ENCODE results near the gene PLCE1. TPM values are rescaled to one million over a fixed set of nuclear protein-coding genes. Genes with fewer than 3 reads are reported as not detected.

Gene PLCE1
- total and polyA plus RNA-seq, 2 donors from 2014 or later: 5.9 to 8.7 TPM

DNA sequence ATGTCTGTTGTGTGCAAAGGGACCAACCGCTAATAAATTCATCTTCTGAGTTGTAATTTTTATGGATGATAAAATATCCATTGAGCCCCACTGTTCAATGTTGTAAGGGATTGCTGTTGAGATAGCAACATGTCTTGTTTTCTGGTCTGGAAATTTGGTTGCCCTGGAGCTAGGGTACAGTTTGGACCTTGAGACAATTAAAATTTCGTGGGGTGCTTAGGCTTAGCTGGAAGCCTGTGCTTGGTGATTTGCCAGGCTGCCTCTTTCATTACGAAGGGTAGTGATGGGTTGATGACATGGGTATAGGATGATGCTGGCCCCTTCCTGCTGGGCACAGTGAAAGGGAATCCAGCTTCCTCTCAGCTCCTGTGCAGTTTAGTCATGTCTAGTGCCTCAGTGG lies 43.6 kb downstream of the PLCE1 start:
- no peak overlapping the region for H3K4me3 ChIP-seq (ENCODE audit: low read length in 3 of 3)
- H3K9ac ChIP-seq (ENCODE audit: low read length in 3 of 3): no peak overlapping the region
- FAIRE-seq (no peak), DNase-seq (peak in 1 of 5 donors; percentile 9)
- TF ChIP-seq, protein P1, sequence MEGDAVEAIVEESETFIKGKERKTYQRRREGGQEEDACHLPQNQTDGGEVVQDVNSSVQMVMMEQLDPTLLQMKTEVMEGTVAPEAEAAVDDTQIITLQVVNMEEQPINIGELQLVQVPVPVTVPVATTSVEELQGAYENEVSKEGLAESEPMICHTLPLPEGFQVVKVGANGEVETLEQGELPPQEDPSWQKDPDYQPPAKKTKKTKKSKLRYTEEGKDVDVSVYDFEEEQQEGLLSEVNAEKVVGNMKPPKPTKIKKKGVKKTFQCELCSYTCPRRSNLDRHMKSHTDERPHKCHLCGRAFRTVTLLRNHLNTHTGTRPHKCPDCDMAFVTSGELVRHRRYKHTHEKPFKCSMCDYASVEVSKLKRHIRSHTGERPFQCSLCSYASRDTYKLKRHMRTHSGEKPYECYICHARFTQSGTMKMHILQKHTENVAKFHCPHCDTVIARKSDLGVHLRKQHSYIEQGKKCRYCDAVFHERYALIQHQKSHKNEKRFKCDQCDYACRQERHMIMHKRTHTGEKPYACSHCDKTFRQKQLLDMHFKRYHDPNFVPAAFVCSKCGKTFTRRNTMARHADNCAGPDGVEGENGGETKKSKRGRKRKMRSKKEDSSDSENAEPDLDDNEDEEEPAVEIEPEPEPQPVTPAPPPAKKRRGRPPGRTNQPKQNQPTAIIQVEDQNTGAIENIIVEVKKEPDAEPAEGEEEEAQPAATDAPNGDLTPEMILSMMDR (IDR thresholded peaks at IDR 0.05; ENCODE audit: borderline replicate concordance, extremely low read depth, insufficient read depth): no peak
- H3K9me3 ChIP-seq (ENCODE audit: control insufficient read depth in 2 of 3, insufficient read depth in 1 of 3, low read length in 3 of 3): no peaks in the 10 kb centered on the region
- H3K36me3 ChIP-seq (ENCODE audit: control insufficient read depth in 2 of 3, insufficient read depth in 3 of 3, low read length in 3 of 3): no peaks in the 10 kb centered on the region
- no peaks in the 10 kb centered on the region for H3K4me1 ChIP-seq (ENCODE audit: control insufficient read depth in 2 of 3, insufficient read depth in 2 of 3, low read depth in 1 of 3, low read length in 3 of 3)
- no peaks in the 10 kb centered on the region for H3K27me3 ChIP-seq (ENCODE audit: control insufficient read depth, insufficient read depth, low read length)
- intact Hi-C loops (cut with DNase I): no loop called here
- H3K27ac ChIP-seq (ENCODE audit: low read depth in 2 of 2, low read length in 2 of 2): no peak overlapping the region

DNA sequence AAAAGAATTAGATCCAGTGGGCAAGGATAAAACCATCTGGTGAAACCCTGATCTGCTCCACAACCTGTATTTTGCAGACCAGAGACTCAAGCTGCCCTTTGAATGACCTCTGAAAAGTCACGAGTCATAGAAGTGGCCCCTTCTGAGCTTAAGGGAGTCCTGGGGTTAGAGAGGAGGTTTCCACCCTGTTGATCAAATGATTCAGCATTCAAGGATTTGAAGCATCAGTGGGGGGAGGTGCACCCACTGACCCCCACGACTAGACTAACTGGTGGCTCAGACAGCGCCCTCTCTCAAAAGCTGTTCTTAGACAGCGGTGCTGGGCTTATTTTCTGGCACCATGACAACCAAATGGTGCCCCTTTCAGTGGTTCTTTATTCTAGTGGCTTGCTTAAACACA lies 44.3 kb downstream of the PLCE1 start:
- TF ChIP-seq, protein P1 (IDR thresholded peaks at IDR 0.05; ENCODE audit: borderline replicate concordance, extremely low read depth, insufficient read depth): no peak
- H3K27ac ChIP-seq (ENCODE audit: low read depth in 2 of 2, low read length in 2 of 2): no peak overlapping the region
- no peaks in the 10 kb centered on the region for H3K9me3 ChIP-seq (ENCODE audit: control insufficient read depth in 2 of 3, insufficient read depth in 1 of 3, low read length in 3 of 3)
- intact Hi-C loops (cut with DNase I): no loop called here
- no peaks in the 10 kb centered on the region for H3K27me3 ChIP-seq (ENCODE audit: control insufficient read depth, insufficient read depth, low read length)
- no peaks in the 10 kb centered on the region for H3K36me3 ChIP-seq (ENCODE audit: control insufficient read depth in 2 of 3, insufficient read depth in 3 of 3, low read length in 3 of 3)
- FAIRE-seq (no peak), DNase-seq (peak in 1 of 5 donors; percentile 16)
- no peak overlapping the region for H3K9ac ChIP-seq (ENCODE audit: low read length in 3 of 3)
- no peaks in the 10 kb centered on the region for H3K4me1 ChIP-seq (ENCODE audit: control insufficient read depth in 2 of 3, insufficient read depth in 2 of 3, low read depth in 1 of 3, low read length in 3 of 3)
- no peak overlapping the region for H3K4me3 ChIP-seq (ENCODE audit: low read length in 3 of 3)

DNA sequence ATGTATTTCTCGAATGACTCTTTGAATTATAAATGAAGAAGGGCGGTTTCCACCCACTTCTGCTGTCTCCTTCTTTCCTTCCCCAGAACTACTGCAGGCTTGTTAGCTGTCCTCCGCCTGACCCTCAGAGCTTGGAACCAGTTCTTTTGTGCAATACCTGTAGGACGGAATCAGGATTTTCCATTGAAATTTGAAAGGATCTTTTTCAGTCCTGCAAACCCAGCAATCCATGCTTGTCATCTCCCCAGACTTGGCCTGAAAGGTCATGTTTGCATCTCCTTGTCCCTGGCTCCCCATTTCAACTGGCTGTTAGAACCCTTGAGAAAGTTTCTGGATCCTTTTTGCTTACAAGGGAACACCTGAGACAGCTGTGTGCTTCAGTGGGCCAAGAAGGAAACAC lies 47.5 kb downstream of the PLCE1 start:
- H3K9ac ChIP-seq (ENCODE audit: low read length in 3 of 3): no peak overlapping the region
- no peaks in the 10 kb centered on the region for H3K9me3 ChIP-seq (ENCODE audit: control insufficient read depth in 2 of 3, insufficient read depth in 1 of 3, low read length in 3 of 3)
- no peaks in the 10 kb centered on the region for H3K4me1 ChIP-seq (ENCODE audit: control insufficient read depth in 2 of 3, insufficient read depth in 2 of 3, low read depth in 1 of 3, low read length in 3 of 3)
- no peak overlapping the region for H3K4me3 ChIP-seq (ENCODE audit: low read length in 3 of 3)
- TF ChIP-seq, protein P1 (IDR thresholded peaks at IDR 0.05; ENCODE audit: borderline replicate concordance, extremely low read depth, insufficient read depth): no peak
- intact Hi-C loops (cut with DNase I): no loop called here
- no peak overlapping the region for H3K27ac ChIP-seq (ENCODE audit: low read depth in 2 of 2, low read length in 2 of 2)
- H3K27me3 ChIP-seq (ENCODE audit: control insufficient read depth, insufficient read depth, low read length): no peaks in the 10 kb centered on the region
- no peak for FAIRE-seq
- no peaks in the 10 kb centered on the region for H3K36me3 ChIP-seq (ENCODE audit: control insufficient read depth in 2 of 3, insufficient read depth in 3 of 3, low read length in 3 of 3)
- no peak for DNase-seq
